Measurements from ENCODE around the gene PNMT. TPM values are rescaled to one million over a fixed set of nuclear protein-coding genes. Genes with fewer than 3 reads are reported as not detected.

PNMT gene
- not detected for total RNA-seq

- no peaks in the 10 kb centered on the region for H3K9me3 Mint-ChIP-seq (ENCODE audit: low read depth)
- ATAC-seq (peak; percentile 85), DNase-seq (peak; percentile 74)
- peaks cover 30% of the 10 kb centered on the region for H3K27me3 Mint-ChIP-seq
- H3K4me1 Mint-ChIP-seq = peaks cover 11% of the 10 kb centered on the region
- no peak within 1 kb of the TSS for H3K27ac Mint-ChIP-seq
- peak within 1 kb of the TSS; percentile 30 for H3K4me3 Mint-ChIP-seq
- CTCF ChIA-PET = interaction anchor here (0.6 to 16.7 kb wide), 15 partner anchors 8 to 477 kb away, joined by 3 to 227 read pairs (median 3); partner anchors contain the start of genes MIEN1, PGAP3 and PPP1R1B
- H3K36me3 Mint-ChIP-seq = no peaks in the 10 kb centered on the region
Observed at GRCh38 chr17:39667945-39668924, at the start of gene PNMT. Gene PNMT, plus strand, starts transcription at chr17:39668453. Its CDS starts 23 bp downstream, at chr17:39668476.

- ATAC-seq (no peak), DNase-seq (no peak)
- H3K27ac Mint-ChIP-seq = no peak overlapping the region
- CTCF ChIA-PET = interaction anchor here (0.7 to 17.8 kb wide), 9 partner anchors 15 to 151 kb away, joined by 3 to 307 read pairs (median 7); partner anchors contain the start of genes MIEN1, PGAP3, PNMT and STARD3
- no peaks in the 10 kb centered on the region for H3K9me3 Mint-ChIP-seq (ENCODE audit: low read depth)
- no peaks in the 10 kb centered on the region for H3K36me3 Mint-ChIP-seq
- H3K4me1 Mint-ChIP-seq = peaks cover 23% of the 10 kb centered on the region
- H3K4me3 Mint-ChIP-seq = no peak overlapping the region
- H3K27me3 Mint-ChIP-seq = peaks cover 49% of the 10 kb centered on the region
Observed at GRCh38 chr17:39618956-39619785, 49.1 kb upstream of the PNMT start.

GRCh38 chr17:39619786-39620101 is 48.5 kb upstream of the PNMT start:
- Mint-ChIP-seq H3K4me1 (peaks cover 23% of the 10 kb centered on the region), H3K9me3 (ENCODE audit: low read depth) (no peaks in the 10 kb centered on the region), H3K27me3 (peaks cover 44% of the 10 kb centered on the region), H3K36me3 (no peaks in the 10 kb centered on the region), H3K4me3 (no peak overlapping the region), H3K27ac (no peak overlapping the region)
- ATAC-seq = no peak
- no peak for DNase-seq
- CTCF ChIA-PET = interaction anchor here (0.9 to 17.8 kb wide), 10 partner anchors 14 to 360 kb away, joined by 3 to 307 read pairs (median 28); partner anchors contain the start of genes MIEN1, PGAP3, PNMT and PSMD3

GRCh38 chr17:39621523-39622379 is 46.5 kb upstream of the PNMT start:
- peaks cover 23% of the 10 kb centered on the region for H3K4me1 Mint-ChIP-seq
- H3K27me3 Mint-ChIP-seq = peaks cover 39% of the 10 kb centered on the region
- no peaks in the 10 kb centered on the region for H3K9me3 Mint-ChIP-seq (ENCODE audit: low read depth)
- H3K4me3 Mint-ChIP-seq = peak overlapping the region; percentile 77
- DNase-seq = peak; percentile 91
- CTCF ChIA-PET = interaction anchor here (0.5 to 17.8 kb wide), 81 partner anchors 9 to 555 kb away, joined by 3 to 307 read pairs (median 4); partner anchors contain the start of genes CDK12, IKZF3, MIEN1 and NEUROD2
- ATAC-seq = peak; percentile 68
- H3K36me3 Mint-ChIP-seq = no peaks in the 10 kb centered on the region
- H3K27ac Mint-ChIP-seq = peak overlapping the region; percentile 98

- H3K4me1 Mint-ChIP-seq = peaks cover 23% of the 10 kb centered on the region
- DNase-seq = peak; percentile 87
- H3K27ac Mint-ChIP-seq = peak overlapping the region; percentile 98
- H3K4me3 Mint-ChIP-seq = peak overlapping the region; percentile 77
- peak; percentile 87 for ATAC-seq
- H3K9me3 Mint-ChIP-seq (ENCODE audit: low read depth) = no peaks in the 10 kb centered on the region
- no peaks in the 10 kb centered on the region for H3K36me3 Mint-ChIP-seq
- CTCF ChIA-PET = interaction anchor here (0.6 to 17.8 kb wide), 62 partner anchors 10 to 1026 kb away, joined by 3 to 307 read pairs (median 5); partner anchors contain the start of genes CDK12, MED1, MIEN1 and NEUROD2
- peaks cover 34% of the 10 kb centered on the region for H3K27me3 Mint-ChIP-seq
Observed at GRCh38 chr17:39622380-39623006, 45.8 kb upstream of the PNMT start.

GRCh38 chr17:39623356-39623950 is 44.8 kb upstream of the PNMT start:
- Mint-ChIP-seq H3K4me3 (peak overlapping the region; percentile 77), H3K9me3 (ENCODE audit: low read depth) (no peaks in the 10 kb centered on the region), H3K4me1 (peaks cover 21% of the 10 kb centered on the region), H3K36me3 (no peaks in the 10 kb centered on the region), H3K27me3 (peaks cover 37% of the 10 kb centered on the region), H3K27ac (peak overlapping the region; percentile 98)
- CTCF ChIA-PET = interaction anchor here (0.5 to 17.8 kb wide), 43 partner anchors 8 to 488 kb away, joined by 3 to 307 read pairs (median 4); partner anchors contain the start of genes MED1, MIEN1, PGAP3 and PNMT
- DNase-seq = peak; percentile 91
- ATAC-seq = peak; percentile 54

GRCh38 chr17:39624313-39624712 is 43.9 kb upstream of the PNMT start:
- DNase-seq = no peak
- ATAC-seq = no peak
- CTCF ChIA-PET = interaction anchor here (0.8 to 17.8 kb wide), 13 partner anchors 10 to 403 kb away, joined by 3 to 307 read pairs (median 13); partner anchors contain the start of genes MIEN1, PNMT, STARD3 and TCAP
- Mint-ChIP-seq H3K36me3 (no peaks in the 10 kb centered on the region), H3K27ac (no peak overlapping the region), H3K4me1 (peaks cover 21% of the 10 kb centered on the region), H3K9me3 (ENCODE audit: low read depth) (no peaks in the 10 kb centered on the region), H3K4me3 (no peak overlapping the region), H3K27me3 (peaks cover 33% of the 10 kb centered on the region)

- DNase-seq (no peak), ATAC-seq (no peak)
- H3K27me3 Mint-ChIP-seq = peaks cover 32% of the 10 kb centered on the region
- peaks cover 21% of the 10 kb centered on the region for H3K4me1 Mint-ChIP-seq
- no peaks in the 10 kb centered on the region for H3K9me3 Mint-ChIP-seq (ENCODE audit: low read depth)
- no peak overlapping the region for H3K27ac Mint-ChIP-seq
- CTCF ChIA-PET = interaction anchor here (0.8 to 17.8 kb wide), 10 partner anchors 9 to 130 kb away, joined by 3 to 307 read pairs (median 14); partner anchors contain the start of genes MIEN1, PNMT, STARD3 and TCAP
- no peak overlapping the region for H3K4me3 Mint-ChIP-seq
- H3K36me3 Mint-ChIP-seq = no peaks in the 10 kb centered on the region
Observed at GRCh38 chr17:39625198-39625785, 43.0 kb upstream of the PNMT start.

GRCh38 chr17:39626171-39627046 is 41.8 kb upstream of the PNMT start, which contains the start of gene PPP1R1B:
Gene PPP1R1B, plus strand, starts transcription at chr17:39626952. Its CDS starts 441 bp downstream, at chr17:39627393.
- peaks cover 38% of the 10 kb centered on the region for H3K27me3 Mint-ChIP-seq
- no peak for ATAC-seq
- no peak within 1 kb of the TSS for H3K27ac Mint-ChIP-seq

GRCh38 chr17:39627047-39627711 is 41.1 kb upstream of the PNMT start:
- H3K9me3 Mint-ChIP-seq (ENCODE audit: low read depth) = no peaks in the 10 kb centered on the region

More at GRCh38 chr17:39626171-39627046, 41.8 kb upstream of the PNMT start, which contains the start of gene PPP1R1B:
- no peaks in the 10 kb centered on the region for H3K36me3 Mint-ChIP-seq
- CTCF ChIA-PET = interaction anchor here (1.0 to 17.8 kb wide), 6 partner anchors 8 to 127 kb away, joined by 3 to 307 read pairs (median 115); partner anchors contain the start of genes PNMT, STARD3 and TCAP
- DNase-seq = no peak
- H3K4me1 Mint-ChIP-seq = peaks cover 26% of the 10 kb centered on the region
- H3K9me3 Mint-ChIP-seq (ENCODE audit: low read depth) = no peaks in the 10 kb centered on the region
- no peak within 1 kb of the TSS for H3K4me3 Mint-ChIP-seq

More at GRCh38 chr17:39627047-39627711, 41.1 kb upstream of the PNMT start:
- no peak overlapping the region for H3K27ac Mint-ChIP-seq
- CTCF ChIA-PET = interaction anchor here (1.1 to 17.8 kb wide), 6 partner anchors 7 to 126 kb away, joined by 3 to 307 read pairs (median 116); partner anchors contain the start of genes MIEN1, PNMT, STARD3 and TCAP
- DNase-seq (no peak), ATAC-seq (no peak)
- H3K27me3 Mint-ChIP-seq = peaks cover 40% of the 10 kb centered on the region
- H3K36me3 Mint-ChIP-seq = no peaks in the 10 kb centered on the region
- H3K4me3 Mint-ChIP-seq = no peak overlapping the region
- peaks cover 26% of the 10 kb centered on the region for H3K4me1 Mint-ChIP-seq

Measured in activated CD8-positive, alpha-beta memory T cell treated with anti-CD3 and anti-CD28 coated beads, Interleukin-2, amount 10 ng/mL, durations not matched to agents 7 days and 5 days (primary cell).